Measurements from ENCODE around the gene SORD.
"Not testable (repeated sequence)": the region's sequence is repeated elsewhere in the genome, so short reads cannot be mapped to it uniquely, and the experiment has no call there.

The SORD gene

DNA sequence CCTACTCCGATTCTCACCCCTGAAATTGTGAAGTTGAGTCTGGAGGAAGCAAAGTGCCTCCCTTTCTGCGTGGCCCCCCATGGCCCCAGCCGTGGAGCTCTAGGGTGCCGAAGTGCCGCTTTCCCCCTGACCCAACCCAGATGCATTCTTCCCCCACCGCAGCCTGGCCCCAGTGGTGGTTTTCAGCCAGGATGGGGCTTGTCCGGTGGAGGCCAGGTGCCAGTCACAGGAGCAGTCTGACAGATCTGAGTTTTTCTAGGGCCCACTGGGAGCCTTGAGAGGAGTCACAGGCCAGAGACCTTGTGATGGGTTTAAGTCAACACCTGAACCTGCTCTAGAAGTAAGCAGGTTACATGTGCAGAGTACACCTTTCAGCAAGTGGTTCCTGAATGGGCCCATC, 39.3 kb downstream of the SORD start:
- DNase-seq (ENCODE audit: low spot score) = not testable (repeated sequence)

DNA sequence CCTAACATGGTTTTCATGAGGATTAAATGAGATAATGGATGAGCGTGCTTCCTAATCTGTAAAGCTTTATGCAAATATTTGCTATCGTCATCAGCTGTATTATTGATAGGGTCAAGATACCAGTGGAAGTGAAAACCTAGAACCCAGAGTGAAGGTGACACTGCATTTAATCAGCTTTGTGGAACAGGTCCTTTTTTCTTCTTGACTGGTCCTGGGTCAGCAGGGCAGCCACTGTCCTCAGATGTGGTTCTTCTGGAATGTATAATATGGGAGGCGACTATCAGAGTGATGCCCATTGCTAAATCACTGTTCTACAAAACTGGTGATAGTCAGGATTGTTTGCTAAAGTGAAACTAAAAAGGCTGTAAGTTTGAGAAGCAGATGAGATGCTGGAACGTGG, 41.4 kb downstream of the SORD start:
- DNase-seq (ENCODE audit: low spot score) = no peak

DNA sequence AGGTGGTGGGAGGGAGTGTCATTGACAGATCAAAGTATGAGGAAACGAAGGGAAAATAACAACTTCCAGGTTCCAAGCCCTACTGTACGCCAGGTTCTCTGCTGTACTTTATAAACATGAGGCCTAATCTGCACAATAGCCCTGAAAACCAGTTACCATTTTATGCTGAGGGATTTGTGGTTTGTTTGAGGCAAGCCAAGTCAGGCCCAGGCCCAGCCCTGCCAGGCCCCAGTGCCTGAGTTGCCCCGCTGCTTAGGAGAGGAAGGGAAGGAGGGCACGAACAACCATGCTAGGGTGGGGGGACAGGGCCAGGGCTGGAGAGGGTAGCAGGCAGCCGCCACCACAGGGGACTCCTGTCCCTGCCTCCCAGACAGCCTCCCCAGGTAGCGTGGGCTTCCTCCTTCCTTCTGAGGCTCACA, 47.0 kb downstream of the SORD start:
- DNase-seq (ENCODE audit: low spot score) = not testable (repeated sequence)

DNA sequence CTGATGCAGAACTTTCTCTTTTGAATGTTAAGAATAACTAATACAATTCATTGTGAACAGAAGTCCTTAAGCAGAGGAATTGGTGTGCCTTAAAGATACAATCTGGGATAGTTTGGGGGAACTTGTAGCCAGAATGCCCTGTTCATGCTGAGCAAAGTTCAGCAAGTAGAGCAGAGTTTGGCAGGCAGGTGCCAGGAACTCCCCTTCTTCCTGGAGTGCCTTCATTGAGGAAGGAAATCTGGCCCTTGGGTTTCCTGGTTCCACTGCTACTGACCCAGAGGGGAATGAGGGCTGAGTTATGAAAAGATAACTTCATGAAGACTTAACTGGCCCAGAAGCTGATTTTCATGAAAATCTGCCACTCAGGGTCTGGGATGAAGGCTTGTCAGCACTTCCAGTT, 50.6 kb downstream of the SORD start:
- not testable (repeated sequence) for DNase-seq (ENCODE audit: low spot score)

DNA sequence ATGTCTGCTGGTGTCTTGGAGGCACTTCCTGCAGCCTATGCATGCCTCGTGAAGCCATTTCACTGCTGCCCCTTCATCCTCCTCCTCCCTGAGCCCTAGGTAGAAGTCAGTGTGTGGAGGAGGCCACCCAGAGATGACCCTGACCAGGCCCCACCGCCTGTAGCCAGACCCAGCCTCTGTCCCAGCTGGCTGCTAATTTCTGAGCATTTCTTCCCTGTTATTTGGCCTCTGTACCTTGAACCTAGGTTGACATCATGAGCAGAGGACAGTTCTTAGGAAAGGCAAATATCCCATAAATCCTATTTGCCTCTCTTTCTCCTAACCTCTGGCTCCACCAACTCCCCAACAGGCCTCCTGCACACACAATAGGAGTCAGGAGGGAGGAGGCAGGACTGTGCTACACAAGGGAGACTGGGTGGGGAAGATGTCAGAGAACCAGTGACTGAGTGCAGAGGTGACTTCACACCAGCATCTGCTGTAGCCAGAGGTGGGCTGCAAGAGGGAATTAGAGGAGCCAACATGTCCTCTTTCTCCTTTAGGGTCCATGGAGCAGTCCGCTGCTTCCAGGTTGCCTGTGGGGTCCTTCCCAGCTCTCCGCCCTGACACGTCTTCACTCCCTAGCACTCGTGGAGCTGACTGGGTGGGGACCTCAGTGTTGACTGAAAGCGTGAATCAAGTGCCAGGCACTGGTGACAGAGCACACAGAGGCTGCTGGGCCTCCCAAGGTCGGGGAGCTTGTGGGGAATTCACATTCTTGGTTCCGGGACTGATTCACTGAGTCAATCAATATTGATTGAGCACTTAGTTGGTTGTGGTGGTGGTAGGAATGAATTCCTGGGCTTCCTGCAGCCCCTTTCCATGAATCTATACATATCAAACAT, 52.7 kb downstream of the SORD start:
- DNase-seq (ENCODE audit: low spot score) = not testable (repeated sequence)

DNA sequence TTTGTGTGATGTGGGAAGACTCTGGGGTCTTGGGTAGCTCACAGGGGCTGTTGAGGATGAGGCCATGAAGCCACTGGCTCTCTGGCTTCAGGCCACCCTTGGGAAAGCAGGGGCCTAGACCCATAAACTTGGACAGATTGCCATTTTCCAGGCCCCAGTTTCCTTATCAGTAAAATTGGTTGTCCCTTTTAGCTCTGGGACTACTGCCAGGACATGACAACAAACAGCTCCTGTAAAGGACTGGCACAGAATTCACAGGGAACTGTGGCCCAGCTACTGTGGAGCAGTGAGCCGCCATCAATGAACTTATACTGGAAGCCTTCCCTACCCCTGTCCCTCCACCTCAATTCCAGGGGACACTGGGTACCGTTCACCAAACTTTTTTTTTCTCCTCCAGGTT, 54.4 kb downstream of the SORD start:
- not testable (repeated sequence) for DNase-seq (ENCODE audit: low spot score)

DNA sequence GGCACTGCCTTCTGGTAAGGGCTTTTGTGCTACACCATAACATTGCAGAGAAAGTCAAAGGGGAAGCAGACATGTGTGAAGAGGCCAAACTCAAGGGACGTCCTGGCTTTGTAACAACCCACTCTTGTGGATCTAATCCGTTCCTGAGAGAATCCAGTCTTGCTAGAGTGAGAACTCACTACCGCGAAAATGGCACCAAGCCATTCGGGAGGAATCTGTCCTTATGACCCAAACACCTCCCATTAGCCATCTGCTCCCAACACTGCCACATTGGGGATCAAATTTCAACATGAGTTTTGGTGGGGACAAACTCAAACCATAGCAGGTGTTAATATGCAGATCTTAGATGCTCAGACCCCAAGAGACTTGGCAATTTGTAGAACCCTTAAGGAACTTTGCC, 56.2 kb downstream of the SORD start:
- not testable (repeated sequence) for DNase-seq (ENCODE audit: low spot score)

DNA sequence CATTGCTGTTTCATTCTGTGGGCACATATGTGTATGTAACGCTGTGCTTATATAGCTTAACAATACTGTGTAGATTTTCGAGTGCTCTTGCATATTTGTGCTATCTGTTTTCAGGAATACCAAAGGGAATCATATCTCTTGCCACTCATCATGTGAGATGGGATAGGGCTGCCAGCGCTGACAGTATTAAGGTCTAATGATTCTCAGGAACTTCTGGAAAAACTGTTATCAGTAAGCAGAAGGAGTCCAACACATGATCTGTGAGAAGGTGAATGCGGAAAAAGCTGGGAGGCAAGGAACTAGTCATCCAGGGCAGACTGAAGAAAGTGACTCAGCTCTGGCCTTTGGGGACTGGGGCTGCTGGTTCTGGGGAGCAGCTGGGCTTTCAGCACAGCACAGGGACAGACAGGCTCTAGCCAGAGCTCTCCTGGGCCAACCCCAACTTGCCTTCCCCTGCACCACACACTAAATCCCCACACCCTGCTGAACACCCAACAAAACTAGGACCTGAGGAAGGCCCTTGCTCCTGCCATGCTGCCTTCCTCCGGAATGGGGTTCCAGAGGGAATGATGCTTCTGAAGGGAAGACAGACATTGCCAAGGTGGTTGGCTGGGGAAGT, 56.7 kb downstream of the SORD start:
- DNase-seq (ENCODE audit: low spot score) = not testable (repeated sequence)

DNA sequence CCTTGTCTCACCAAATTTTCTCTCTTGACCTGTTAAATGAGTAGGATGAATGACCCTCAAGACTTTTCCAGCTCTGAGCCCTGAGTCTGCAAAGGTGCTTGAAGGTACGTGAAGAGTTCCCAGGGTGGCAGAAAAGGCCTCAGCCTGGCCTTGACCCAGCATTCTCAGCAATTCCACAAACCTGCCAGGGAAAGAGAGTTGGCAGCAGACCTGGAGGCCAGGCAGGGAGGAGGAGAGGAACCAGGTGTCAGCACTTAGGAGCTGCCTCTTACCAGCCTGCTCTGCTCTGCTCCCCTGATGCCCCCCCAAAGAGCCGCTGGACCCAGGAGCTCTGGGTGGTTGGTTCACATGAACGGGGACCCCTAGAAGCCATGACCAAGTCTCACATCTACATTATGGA, 57.6 kb downstream of the SORD start:
- not testable (repeated sequence) for DNase-seq (ENCODE audit: low spot score)

DNA sequence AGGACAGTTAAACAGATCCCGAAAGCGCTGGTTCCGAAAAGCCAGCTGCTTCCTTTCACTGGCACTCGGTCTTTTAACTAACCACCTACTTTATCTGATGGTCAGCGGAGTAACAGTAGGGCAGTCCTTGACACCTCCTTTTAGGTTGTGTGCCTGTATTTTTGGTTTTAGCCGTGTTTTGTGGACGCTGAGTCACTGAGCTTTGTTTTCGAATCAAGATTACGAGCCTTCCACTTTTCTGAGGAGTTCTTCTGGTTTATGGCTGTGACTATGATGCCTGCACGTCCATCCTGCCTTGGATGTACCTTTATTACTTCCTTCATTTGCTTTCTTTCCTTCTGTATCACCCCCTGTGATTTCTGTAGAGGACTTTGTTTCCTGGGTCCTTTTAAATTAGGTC, 59.4 kb downstream of the SORD start:
- not testable (repeated sequence) for DNase-seq (ENCODE audit: low spot score)

DNA sequence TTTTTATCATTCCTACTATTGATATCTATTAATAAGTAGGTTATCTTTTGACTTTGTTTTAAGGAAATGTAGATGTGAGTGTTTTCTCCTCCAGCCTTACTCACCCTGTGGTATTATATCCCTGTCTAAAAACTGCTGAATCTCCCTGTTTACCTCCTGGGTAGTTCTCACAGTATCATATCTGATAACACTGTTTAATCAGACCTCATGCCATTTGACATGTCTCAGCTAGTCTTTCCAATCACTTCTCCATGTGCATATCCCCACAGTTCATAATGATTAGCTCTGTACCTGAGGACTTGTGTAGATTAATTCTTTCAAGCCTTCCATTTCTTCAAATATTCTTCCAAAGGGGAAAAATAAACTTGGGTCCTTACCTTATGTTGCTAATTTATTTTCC, 60.2 kb downstream of the SORD start:
- no peak for DNase-seq (ENCODE audit: low spot score)

DNA sequence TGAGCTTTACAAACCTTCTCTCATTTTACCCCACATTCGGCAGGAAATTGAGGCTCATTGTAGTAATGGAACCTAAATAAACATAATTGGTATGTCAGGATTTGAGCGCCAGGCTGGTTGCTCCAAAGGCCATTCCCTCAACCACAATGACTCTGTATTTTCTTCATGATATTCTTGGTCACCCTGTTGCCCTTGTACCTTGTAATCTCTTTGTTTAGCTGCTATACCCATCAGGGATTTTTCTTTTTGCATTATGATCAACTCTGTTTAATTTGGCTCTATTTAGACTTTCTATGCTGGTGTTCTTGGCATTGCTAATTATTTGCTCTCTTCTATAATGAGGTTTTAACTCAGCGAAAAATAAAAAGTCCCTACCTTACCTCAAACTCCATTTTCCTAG, 61.2 kb downstream of the SORD start:
- no peak for DNase-seq (ENCODE audit: low spot score)

DNA sequence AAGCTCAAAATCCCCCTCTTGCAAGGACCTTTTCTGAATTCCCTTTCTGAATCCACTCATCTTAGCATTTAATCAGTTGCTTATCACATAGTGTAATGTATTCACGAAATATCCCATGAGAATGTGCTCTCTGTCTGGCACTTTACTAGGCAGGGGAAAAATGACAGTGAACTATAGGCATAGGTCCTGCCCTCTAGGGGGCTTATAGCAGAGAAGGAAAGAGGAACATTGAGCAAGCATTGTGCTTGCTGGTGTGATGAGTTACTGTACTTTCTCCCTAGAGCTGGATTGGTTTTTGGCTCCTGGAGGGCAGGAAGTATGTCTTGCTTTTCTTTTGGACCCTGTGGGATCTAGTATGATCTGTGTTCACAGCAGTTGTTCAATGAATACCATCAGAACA, 64.5 kb downstream of the SORD start:
- no peak for DNase-seq (ENCODE audit: low spot score)

DNA sequence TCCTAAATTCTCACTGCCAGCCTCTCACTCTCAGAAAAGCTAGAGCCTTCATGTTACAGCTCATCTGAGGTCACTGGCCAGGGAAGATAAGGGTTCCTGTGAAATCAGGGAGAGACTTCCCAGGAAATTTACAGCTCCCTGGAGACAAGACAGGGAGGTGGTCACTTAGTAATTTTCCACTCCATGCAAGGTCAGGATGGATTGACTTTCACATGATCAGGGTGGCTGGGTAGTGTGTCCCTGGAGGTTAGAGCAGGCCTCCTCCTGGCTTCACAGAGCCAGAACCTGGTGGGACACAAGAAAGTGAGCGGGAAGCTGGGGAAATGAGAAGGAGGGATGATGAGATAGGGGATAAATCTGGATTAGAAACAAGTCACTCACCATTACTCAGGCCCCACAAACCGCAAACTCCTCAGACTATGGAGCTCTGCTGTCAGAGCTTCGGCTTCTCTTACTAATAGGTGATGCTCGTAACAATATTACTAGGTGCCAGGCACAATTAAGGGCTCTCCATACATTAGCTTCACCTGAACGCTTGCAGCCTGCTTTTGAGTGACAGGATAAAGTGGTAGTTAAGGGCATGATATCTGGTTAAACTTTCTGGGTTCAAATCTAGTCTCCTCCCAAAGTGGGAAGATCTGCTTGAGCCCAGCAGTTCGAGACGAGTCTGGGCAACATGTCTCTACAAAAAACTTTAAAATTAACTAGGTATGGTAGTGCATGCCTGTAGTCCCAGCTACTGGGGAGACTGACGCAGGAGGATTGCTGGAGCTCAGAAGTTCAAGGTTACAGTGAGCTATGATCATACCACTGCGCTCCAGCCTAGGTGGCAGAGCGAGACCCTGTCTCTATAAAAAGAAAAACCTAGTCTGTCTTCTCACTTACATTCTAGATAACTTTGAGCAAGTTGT, 66.1 kb downstream of the SORD start:
- DNase-seq (ENCODE audit: low spot score) = no peak

DNA sequence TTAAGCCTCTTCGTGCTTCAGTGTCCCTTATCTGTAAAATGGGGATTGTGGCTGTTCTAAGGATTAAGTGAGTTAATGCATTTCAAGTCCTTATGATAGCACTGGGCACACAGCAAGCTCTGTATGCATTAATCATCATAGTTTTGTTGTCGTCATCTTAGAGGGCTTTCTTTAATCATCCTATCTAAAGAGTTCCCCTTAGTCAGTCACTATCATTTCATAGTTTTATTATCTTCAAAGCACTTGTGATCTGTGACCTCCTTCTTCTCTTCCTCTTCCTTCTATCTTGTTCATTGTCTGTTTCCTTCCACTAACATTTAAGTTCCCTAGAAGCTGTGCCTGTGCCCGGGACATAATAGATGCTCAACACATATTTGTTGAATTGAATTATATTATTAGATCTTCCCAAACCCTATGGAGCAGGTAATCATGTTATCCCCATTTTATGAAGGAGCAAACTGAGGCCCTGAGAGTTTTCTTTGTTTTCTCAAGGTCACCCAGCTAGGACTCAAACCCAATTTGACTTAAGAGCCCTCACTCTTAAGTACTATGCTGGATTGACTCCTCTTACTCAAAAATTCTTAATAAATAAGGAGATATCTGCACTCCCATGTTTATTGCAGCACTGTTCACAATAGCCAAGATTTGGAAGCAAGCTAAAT, 66.8 kb downstream of the SORD start:
- no peak for DNase-seq (ENCODE audit: low spot score)

DNA sequence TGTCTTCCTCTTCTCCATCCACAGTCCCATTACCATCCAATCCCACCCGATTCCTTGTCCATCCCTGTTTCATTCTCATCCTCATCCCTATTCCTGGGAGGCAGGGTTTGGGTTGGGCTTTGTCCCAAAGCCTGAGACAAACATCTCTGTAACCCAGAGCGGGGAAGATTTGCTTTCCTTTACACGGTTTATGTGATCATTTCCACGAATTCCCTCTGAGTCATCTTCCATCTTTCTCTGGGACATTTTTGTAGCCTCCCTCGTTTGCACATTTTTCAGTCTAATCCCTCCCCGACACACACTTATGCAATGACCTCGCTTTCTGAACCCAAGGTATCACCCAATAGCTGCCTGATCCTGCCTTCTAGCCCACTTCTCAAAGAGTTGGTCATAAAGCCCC, 68.2 kb downstream of the SORD start:
- no peak for DNase-seq (ENCODE audit: low spot score)

DNA sequence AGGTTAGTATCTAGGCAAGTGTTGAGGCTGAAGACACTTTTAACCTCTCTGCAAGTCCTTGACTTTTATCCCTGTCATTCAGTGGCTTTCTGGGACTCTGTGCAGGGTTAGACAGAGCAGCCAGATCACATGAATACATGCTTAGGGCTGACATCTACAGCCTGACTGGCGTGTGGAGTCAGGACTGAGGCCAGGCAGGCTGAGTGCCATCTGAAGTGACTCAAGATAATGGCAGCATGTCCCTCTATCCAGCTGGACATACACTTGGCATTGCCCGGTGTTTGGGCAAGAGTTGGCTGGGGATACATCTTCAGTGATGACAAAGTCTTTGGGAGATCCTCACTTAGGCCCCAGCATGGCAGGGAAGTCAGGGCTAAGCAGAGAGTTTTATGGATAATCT, 68.6 kb downstream of the SORD start:
- DNase-seq (ENCODE audit: low spot score) = no peak

DNA sequence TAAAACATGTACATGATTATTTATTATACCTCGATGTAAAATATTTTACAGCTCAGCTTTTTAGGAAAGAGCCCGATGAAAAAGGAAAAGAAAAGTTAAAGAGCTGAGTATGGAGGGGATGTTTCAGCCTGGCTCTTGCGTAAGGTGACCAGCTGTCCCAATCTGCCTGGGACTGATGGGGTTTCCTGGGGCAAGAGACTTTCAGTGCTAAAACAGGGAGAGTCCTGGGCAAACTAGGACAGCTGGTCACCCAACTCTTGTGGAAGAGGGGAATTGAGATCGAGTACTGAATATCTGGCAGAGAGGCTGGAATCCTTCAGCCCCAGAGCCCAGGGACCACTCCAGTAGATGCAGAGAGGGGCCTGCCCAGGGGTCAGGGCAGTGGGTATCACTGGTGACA, 70.0 kb downstream of the SORD start:
- DNase-seq (ENCODE audit: low spot score) = no peak

DNA sequence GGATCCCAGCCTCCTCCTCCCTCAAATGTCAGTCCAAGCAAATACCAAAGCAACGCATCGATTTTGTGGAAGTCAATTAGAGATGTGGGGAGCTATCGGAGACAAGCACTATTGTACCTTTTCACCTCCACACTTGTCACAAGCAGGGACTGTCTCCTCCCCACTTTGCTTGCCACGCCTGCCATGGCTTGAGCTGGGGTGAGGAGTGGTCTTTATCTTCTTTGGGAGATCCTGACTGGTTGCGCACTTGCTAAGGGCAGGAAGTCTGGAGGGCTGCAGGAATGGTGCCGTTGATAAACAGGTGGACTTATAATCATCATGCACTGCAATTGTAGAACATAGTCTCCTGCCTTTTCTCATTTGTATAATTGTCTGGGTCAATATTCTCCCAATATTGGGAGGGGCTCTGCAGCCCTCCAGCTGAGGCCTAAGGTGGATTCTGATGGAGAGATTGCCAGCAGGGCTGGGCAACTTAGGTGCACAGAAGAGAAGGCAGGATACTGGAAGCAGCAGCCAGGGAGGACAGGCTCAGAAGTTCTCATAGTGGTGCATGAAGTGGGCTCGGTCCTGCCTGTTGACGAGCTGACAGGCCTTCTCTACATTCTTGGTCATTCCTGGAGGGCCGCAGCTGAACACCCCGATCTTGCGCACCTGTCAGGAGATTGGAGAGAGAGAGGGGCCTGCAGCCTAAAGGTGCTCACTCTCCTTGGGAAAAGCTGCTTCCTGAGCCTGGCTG, 70.8 kb downstream of the SORD start:
- no peak for DNase-seq (ENCODE audit: low spot score)

DNA sequence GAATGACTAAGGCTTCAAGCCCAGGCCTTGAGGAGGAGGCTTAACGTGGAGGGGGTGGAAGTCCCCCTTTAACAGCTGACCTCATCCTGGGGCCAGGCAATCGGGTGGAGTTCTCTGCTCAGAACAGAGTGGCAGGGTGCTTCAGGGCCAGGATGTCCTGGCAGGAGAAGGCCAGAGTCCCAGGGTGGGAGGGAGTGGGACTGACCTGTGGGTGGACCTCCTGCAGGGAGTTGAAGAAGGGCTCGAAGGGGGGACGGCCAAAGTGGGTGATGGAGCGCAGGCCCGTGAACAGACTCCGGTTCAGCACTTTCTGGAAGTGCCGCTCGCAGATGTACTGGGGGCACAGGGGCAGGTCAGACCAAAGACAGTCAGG, 71.3 kb downstream of the SORD start:
- no peak for DNase-seq (ENCODE audit: low spot score)

DNA sequence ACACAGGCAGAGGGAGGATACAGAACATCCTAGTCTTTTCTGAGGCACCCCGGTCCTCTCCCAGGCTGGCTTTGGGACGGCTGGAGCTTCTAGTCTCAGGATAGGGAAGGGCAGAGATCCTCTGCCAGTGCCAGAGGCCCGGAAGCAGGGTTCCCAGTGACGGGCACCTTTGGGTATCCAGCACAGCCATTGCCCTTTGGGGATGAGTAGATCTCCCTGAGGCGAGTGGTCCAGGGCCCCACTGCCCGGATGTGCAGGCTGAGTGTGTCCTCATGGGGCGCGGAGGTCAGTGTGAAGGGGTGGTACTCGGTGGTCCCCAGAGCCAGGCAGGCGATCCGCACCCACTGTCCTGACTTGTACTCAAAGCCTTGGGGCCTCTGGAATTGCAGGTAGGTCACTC, 72.7 kb downstream of the SORD start:
- no peak for DNase-seq (ENCODE audit: low spot score)

All from kidney capillary endothelial cell (primary cell).